WTC11 (cell line): ENCODE results near the gene FBLL1. TPM values are rescaled to one million over a fixed set of nuclear protein-coding genes. Genes with fewer than 3 reads are reported as not detected.
A peak's percentile ranks its signal among the peaks of the same experiment; 100 is the strongest.
"Not testable (repeated sequence)": the region's sequence is repeated elsewhere in the genome, so short reads cannot be mapped to it uniquely, and the experiment has no call there.

ENCODE experiments used
- ATAC-seq: fragments of 200-7000 bp; cut with Tn5 transposase; 2 replicates; pipeline ENCODE4 v1.10.0; 2021; ENCODE audit warnings: mild to moderate bottlenecking, moderate library complexity
- CTCF ChIA-PET: fragments of 300-600 bp; sonication (Branson Sonifier 250); formaldehyde crosslinking; loops from one replicate; lab custom pipeline; 2021; ENCODE audit warnings: antibody characterized with exemption; lab: Charles Lee
- POLR2A ChIA-PET: fragments of 350-600 bp; sonication (Branson Sonifier 250); formaldehyde crosslinking; loops from one replicate; lab custom pipeline; 2021; ENCODE audit warnings: antibody characterized with exemption; lab: Charles Lee
- DNase-seq: peaks from one replicate; pipeline ENCODE4 v3.0.0; 2021; ENCODE audit warnings: low spot score
- H3K27ac Mint-ChIP-seq: 2 replicates; pipeline ENCODE4 v1.8.0; 2021; ENCODE audit warnings: mixed read lengths
- H3K27me3 Mint-ChIP-seq: 2 replicates; pipeline ENCODE4 v1.8.0; 2021; ENCODE audit warnings: low read depth, mild to moderate bottlenecking, moderate library complexity, mixed read lengths
- H3K36me3 Mint-ChIP-seq: 2 replicates; pipeline ENCODE4 v1.8.0; 2021; ENCODE audit warnings: mixed read lengths
- H3K4me1 Mint-ChIP-seq: 2 replicates; pipeline ENCODE4 v1.8.0; 2022; ENCODE audit warnings: mixed read lengths
- H3K4me3 Mint-ChIP-seq: 2 replicates; pipeline ENCODE4 v1.8.0; 2021; ENCODE audit warnings: mild to moderate bottlenecking, moderate library complexity, mixed read lengths
- H3K9me3 Mint-ChIP-seq: 2 replicates; pipeline ENCODE4 v1.8.0; 2021; ENCODE audit warnings: mixed read lengths
- ATF6 ChIP-seq: sonication (generic); formaldehyde crosslinking; IDR thresholded peaks from 2 replicates; pipeline ENCODE4 v1.8.1; 2023; ENCODE audit warnings: mild to moderate bottlenecking, missing genetic modification reagents
- CREB1 ChIP-seq: sonication (generic); formaldehyde crosslinking; IDR thresholded peaks from 2 replicates; pipeline ENCODE4 v1.8.0; 2023; ENCODE audit warnings: mild to moderate bottlenecking, missing genetic modification reagents
- E2F1 ChIP-seq: sonication (generic); formaldehyde crosslinking; IDR thresholded peaks from 2 replicates; pipeline ENCODE4 v1.8.0; 2022; ENCODE audit warnings: mild to moderate bottlenecking, missing genetic modification reagents
- FOXP1 ChIP-seq: sonication (generic); formaldehyde crosslinking; IDR thresholded peaks from 2 replicates; pipeline ENCODE4 v1.8.0; 2022; ENCODE audit warnings: missing genetic modification reagents, mild to moderate bottlenecking, moderate library complexity, borderline replicate concordance
- JAZF1 ChIP-seq: fragments of 250-450 bp; sonication (Bioruptor Pico); IDR thresholded peaks from 2 replicates; pipeline ENCODE4 v1.9.0; 2021; ENCODE audit warnings: moderate library complexity, mild to moderate bottlenecking, inconsistent platforms
- RELA ChIP-seq: sonication (generic); formaldehyde crosslinking; IDR thresholded peaks from 2 replicates; pipeline ENCODE4 v1.8.1; 2022; ENCODE audit warnings: missing genetic modification reagents, mild to moderate bottlenecking, borderline replicate concordance
- TEAD4 ChIP-seq: sonication (generic); formaldehyde crosslinking; IDR thresholded peaks from 2 replicates; pipeline ENCODE4 v1.8.0; 2022; ENCODE audit warnings: mild to moderate bottlenecking, missing genetic modification reagents
- total RNA-seq: library from RNA; stranded (reverse); gene quantifications from 3 replicates; pipeline ENCODE4 v1.2.3, GENCODE V29; 2021
- TF ChIP-seq, protein P1 (sequence below): fragments of 250-450 bp; sonication (Bioruptor Pico); IDR thresholded peaks from 2 replicates; pipeline ENCODE4 v1.9.0; 2021; ENCODE audit warnings: mild to moderate bottlenecking
- TF ChIP-seq, protein P2 (sequence below): sonication (generic); formaldehyde crosslinking; IDR thresholded peaks from 2 replicates; pipeline ENCODE4 v1.8.1; 2023; ENCODE audit warnings: mild to moderate bottlenecking, missing genetic modification reagents

FBLL1 gene
- total RNA-seq, 1 experiment from 2014 or later = 5.3 TPM

GRCh38 chr5:168570490-168571328 lies 41.6 kb downstream of the FBLL1 start:
- Mint-ChIP-seq H3K9me3 (no peaks in the 10 kb centered on the region), H3K4me1 (peaks cover 23% of the 10 kb centered on the region), H3K27me3 (no peaks in the 10 kb centered on the region), H3K27ac (peak overlapping the region; percentile 60; the same call in 1 of the 2 replicates), H3K4me3 (no peak overlapping the region), H3K36me3 (peaks cover 41% of the 10 kb centered on the region)
- DNase-seq = no peak
- ATAC-seq = no peak
- no peak for TF ChIP-seq CREB1 (CRISPR knock-in tag)
- TF ChIP-seq, protein P1, sequence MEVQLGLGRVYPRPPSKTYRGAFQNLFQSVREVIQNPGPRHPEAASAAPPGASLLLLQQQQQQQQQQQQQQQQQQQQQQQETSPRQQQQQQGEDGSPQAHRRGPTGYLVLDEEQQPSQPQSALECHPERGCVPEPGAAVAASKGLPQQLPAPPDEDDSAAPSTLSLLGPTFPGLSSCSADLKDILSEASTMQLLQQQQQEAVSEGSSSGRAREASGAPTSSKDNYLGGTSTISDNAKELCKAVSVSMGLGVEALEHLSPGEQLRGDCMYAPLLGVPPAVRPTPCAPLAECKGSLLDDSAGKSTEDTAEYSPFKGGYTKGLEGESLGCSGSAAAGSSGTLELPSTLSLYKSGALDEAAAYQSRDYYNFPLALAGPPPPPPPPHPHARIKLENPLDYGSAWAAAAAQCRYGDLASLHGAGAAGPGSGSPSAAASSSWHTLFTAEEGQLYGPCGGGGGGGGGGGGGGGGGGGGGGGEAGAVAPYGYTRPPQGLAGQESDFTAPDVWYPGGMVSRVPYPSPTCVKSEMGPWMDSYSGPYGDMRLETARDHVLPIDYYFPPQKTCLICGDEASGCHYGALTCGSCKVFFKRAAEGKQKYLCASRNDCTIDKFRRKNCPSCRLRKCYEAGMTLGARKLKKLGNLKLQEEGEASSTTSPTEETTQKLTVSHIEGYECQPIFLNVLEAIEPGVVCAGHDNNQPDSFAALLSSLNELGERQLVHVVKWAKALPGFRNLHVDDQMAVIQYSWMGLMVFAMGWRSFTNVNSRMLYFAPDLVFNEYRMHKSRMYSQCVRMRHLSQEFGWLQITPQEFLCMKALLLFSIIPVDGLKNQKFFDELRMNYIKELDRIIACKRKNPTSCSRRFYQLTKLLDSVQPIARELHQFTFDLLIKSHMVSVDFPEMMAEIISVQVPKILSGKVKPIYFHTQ (CRISPR knock-in tag) = no peak
- no peak for TF ChIP-seq TEAD4 (CRISPR knock-in tag)
- TF ChIP-seq, protein P2, sequence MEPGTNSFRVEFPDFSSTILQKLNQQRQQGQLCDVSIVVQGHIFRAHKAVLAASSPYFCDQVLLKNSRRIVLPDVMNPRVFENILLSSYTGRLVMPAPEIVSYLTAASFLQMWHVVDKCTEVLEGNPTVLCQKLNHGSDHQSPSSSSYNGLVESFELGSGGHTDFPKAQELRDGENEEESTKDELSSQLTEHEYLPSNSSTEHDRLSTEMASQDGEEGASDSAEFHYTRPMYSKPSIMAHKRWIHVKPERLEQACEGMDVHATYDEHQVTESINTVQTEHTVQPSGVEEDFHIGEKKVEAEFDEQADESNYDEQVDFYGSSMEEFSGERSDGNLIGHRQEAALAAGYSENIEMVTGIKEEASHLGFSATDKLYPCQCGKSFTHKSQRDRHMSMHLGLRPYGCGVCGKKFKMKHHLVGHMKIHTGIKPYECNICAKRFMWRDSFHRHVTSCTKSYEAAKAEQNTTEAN = no peak
- no peak for TF ChIP-seq RELA (CRISPR knock-in tag)
- TF ChIP-seq FOXP1 = no peak
- TF ChIP-seq JAZF1 = no peak
- TF ChIP-seq ATF6 (CRISPR knock-in tag) = no peak
- TF ChIP-seq E2F1 (CRISPR knock-in tag) = no peak
- ChIA-PET CTCF (no interaction called here), POLR2A (no interaction called here)

DNA sequence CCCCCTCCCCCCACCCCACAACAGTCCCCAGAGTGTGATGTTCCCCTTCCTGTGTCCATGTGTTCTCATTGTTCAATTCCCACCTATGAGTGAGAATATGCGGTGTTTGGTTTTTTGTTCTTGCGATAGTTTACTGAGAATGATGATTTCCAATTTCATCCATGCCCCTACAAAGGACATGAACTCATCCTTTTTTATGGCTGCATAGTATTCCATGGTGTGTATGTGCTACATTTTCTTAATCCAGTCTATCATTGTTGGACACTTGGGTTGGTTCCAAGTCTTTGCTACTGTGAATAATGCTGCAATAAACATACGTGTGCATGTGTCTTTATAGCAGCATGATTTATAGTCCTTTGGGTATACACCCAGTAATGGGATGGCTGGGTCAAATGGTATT lies 44.6 kb downstream of the FBLL1 start:
- CTCF ChIA-PET, H3K27me3 Mint-ChIP-seq, H3K27ac Mint-ChIP-seq, H3K4me3 Mint-ChIP-seq, POLR2A ChIA-PET, DNase-seq, ATAC-seq, H3K9me3 Mint-ChIP-seq: not testable (repeated sequence)
- Mint-ChIP-seq H3K36me3 (peaks cover 21% of the 10 kb centered on the region), H3K4me1 (peaks cover 38% of the 10 kb centered on the region)

GRCh38 chr5:168574156-168574555 lies 45.1 kb downstream of the FBLL1 start:
- POLR2A ChIA-PET, H3K9me3 Mint-ChIP-seq, H3K4me3 Mint-ChIP-seq, DNase-seq, ATAC-seq, CTCF ChIA-PET, H3K27ac Mint-ChIP-seq, H3K27me3 Mint-ChIP-seq: not testable (repeated sequence)
- Mint-ChIP-seq H3K4me1 (peaks cover 38% of the 10 kb centered on the region), H3K36me3 (peaks cover 20% of the 10 kb centered on the region)
